Cerebellar nuclear complex (tissue), 1 donor: ENCODE measurements around the gene PRTN3.
"Not testable (repeated sequence)": the region's sequence is repeated elsewhere in the genome, so short reads cannot be mapped to it uniquely, and the experiment has no call there.

ENCODE experiments used
- DNase-seq, 2 experiments: peaks; one replicate each; lab custom pipeline; 2025; lab: John Stamatoyannopoulos, UW

PRTN3 gene

DNA sequence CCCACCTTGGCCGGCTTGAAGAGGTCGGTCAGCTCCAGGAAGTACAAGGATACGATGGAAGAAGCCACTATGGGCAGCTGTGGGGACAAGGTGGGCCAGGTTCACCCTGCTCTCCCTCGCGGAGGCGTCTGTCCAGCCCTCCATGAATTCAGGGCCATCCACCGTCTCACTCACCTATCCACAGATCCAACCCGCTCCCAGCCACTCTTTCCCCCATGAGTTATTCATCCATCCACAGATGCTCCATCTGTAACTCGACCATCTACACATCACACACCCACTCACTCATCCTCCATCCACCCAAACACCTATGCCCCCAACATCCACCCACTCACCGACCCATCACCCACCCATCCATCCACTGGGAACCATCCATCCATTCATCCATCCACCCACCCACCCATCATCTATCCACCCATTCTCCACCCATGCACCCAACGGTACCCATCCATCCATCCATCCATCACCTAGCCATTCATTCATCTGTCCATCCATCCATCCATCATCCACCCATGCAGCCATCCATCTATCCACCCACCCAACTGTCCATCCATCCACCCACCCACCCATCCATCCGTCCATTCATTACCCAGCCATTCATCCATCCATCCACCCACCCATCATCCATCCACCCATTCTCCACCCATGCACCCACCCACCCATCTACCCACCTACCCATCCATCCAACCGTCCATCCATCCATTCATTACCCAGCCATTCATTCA, 24.9 kb upstream of the PRTN3 start:
- no peak for DNase-seq

- DNase-seq: no peak
These were observed 24.3 kb upstream of the PRTN3 start for GRCh38 chr19:816500-816857.

DNA sequence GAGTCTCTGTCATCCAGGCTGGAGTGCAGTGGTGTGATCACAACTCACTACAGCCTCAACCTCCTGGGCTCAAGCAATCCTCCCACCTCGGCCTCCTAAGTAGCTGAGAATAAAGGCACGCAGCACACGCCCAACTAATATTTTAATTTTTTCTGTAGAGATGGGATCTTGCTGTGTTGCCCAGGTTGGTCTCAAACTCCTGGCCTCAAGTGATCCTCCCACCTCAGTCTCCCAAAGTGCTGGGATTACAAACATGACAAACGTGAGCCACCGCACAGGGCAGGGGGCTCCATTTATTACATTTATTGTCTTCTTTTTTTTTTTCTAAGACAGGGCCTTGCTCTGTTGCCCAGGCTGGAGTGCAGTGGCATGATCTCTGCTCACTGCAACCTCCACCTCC, 20.6 kb upstream of the PRTN3 start:
- not testable (repeated sequence) for DNase-seq

- no peak for DNase-seq
These were observed 19.5 kb upstream of the PRTN3 start for GRCh38 chr19:821231-821824.

GRCh38 chr19:821825-822503, 18.8 kb upstream of the PRTN3 start, which contains the start of gene PLPPR3:
Gene PLPPR3 (minus strand): TSS chr19:821955. CDS start chr19:821559, 396 bp downstream.
- DNase-seq: no peak

- DNase-seq: no peak
These were observed 17.2 kb upstream of the PRTN3 start for GRCh38 chr19:823565-824121.

DNA sequence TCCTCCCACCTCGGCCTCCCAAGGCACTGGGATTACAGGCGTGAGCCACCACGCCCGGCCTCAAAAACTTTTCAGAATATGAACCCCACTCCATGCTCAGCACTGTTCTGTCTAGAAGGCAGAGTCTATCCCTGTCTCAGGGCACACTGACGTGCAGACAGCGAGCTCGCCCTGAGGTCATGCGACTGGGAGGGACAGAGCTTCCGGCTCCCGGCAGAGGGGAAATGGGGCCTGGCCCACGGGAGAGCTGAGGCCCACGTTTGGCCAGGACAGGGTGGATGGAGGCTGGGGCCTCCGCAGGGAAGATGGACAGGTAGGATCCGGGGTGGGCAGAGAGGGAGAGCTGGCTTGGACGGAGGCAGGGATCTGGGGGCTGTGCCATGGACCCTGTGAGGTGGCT, 15.9 kb upstream of the PRTN3 start:
- no peak for DNase-seq

- no peak for DNase-seq
These were observed 14.7 kb upstream of the PRTN3 start for GRCh38 chr19:825897-826644.

- DNase-seq: no peak
These were observed 13.5 kb upstream of the PRTN3 start for GRCh38 chr19:827314-827709.

- no peak for DNase-seq
These were observed 13.0 kb upstream of the PRTN3 start, which contains the start of gene AZU1 for GRCh38 chr19:827710-828321. Gene AZU1 (plus strand): TSS chr19:827837. CDS start chr19:827847, 10 bp downstream.

DNA sequence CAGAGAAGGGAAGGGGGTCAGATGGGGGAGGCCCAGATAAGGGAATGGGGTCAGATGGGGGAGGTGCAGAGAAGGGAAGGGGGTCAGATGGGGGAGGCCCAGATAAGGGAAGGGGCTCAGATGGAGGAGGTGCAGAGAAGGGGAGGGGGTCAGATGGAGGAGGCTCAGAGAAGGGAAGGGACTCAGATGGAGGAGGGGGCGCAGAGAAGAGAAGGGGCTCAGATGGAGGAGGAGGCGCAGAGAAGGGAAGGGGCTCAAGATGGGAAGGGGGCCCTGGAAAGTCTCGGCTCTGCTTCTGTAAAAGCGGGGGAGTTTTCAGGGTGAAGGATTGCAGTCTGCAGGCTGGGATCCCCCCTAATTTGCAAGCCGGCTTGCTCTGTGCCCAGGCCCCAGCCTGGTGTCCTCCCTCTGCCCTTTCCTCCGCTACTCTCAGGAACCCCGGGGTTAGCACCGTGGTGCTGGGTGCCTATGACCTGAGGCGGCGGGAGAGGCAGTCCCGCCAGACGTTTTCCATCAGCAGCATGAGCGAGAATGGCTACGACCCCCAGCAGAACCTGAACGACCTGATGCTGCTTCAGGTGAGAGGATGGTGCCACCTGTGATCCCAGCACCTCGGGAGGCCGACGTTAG, 11.6 kb upstream of the PRTN3 start:
- no peak for DNase-seq

DNA sequence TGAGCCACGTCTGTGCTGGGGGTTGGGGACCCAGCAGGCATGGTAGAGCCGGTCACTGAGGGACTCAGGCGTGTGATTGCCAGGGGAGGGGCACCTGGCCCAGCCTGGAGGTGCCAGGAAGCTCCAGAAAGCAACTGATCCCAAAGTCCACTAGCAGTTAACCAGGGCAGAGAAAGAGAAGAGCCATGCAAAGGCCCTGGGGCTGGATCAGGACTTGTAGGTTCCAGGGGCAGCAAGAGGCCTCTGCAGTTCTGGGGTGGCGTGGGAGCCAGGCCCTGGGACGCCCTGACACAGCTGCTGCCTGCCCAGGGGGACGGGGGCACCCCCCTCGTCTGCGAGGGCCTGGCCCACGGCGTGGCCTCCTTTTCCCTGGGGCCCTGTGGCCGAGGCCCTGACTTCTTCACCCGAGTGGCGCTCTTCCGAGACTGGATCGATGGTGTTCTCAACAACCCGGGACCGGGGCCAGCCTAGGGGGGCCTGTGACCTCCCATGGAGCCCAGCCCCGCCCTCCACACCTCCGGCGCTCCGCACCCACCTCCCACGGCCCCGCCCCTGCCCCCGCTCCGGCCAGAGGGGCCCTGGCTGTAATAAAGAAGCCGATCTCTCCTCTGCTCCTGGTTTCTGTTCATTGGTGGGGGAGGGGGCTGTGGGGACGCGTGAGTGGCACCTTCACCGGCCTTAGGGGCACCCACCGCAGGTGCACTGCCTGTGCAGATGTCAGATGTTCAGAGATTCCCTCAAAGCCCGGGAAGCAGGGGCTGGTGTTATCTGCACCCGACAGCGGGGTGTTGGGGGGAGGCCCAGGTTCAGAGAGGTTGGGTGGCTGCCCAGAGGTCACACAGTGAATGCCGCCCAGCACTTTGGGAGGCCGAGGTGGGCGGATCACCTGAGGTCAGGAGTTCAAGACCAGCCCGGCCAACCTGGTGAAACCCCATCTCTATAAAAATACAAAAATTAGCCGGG, 9.1 kb upstream of the PRTN3 start:
- DNase-seq: no peak

GRCh38 chr19:834216-834615, 6.6 kb upstream of the PRTN3 start:
- DNase-seq: no peak

DNA sequence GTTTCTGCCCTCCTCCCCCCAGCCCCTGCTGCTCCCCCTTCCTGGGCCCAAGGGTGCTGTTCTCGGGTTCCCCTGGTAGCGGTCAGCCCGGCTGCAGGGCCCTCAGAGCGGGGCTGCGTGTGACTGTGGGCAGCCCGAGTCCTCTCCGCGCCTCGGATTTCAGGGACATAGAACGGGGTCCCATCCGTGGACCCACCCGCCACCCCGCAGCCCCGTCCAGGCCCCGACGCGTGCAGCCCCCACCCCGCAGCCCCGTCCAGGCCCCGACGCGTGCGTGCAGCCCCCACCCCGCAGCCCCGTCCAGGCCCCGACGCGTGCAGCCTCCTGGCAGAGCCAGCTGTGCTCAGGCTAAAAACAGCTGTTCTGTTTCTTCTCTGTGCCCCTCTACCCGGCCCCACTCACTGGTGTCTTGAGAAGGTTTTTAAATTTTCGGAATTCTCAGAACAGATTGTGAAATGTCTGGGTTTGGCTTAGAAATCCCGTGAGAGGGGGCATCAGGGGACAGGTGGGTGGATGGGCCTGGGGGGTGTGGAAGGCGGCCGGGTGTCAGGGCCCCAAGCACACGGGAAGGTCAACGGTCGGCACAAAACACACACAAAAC, 5.5 kb upstream of the PRTN3 start:
- DNase-seq: no peak

GRCh38 chr19:842802-843179, 2.0 kb downstream of the PRTN3 start:
- not testable (repeated sequence) for DNase-seq

- no peak for DNase-seq
These were observed 2.5 kb downstream of the PRTN3 start for GRCh38 chr19:843180-843835.

DNA sequence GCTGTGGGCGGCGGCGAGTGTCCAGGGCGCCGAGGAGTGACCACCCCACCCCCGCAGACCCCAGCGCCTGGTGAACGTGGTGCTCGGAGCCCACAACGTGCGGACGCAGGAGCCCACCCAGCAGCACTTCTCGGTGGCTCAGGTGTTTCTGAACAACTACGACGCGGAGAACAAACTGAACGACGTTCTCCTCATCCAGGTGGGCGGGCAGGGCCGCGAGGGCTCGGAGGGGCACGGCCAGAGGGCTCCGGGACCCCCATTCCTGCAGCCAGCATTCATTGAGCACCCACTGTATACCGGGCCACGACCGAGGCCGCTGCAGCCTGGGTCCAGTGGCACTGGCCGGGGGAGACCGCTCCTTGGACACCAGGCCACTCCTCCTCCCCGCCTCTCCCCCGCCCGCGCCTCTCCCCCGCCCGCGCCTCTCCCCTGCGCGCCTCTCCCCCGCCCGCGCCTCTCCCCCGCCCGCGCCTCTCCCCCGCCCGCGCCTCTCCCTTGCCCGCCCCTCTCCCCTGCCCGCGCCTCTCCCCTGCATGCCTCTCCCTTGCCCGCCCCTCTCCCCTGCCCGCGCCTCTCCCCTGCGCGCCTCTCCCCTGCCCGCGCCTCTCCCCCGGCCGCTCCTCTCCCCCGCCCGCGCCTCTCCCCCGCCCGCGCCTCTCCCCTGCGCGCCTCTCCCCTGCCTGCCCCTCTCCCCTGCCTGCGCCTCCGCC, 3.2 kb downstream of the PRTN3 start:
- no peak for DNase-seq

DNA sequence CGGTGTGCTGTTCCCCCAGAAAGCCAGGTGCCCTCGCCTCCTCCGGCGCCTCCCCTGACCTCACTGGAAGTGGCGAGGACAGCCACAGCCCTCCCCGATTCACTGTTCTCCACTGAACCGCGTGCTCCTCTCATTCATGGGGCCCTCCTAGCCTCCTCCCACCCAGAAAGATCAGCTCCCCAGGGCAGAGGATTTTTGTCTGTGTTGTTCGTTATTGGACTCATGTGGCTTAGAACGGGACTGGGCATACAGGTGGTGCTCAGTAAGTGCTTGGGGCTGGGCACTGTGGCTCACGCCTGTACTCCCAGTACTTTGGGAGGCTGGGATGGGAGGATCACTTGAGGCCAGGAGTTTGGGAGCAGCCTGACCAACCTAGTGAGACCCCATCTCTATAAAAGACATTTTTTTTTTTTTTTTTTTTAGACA, 3.8 kb downstream of the PRTN3 start:
- no peak for DNase-seq
